HFFc6 (cell line): Measurements from ENCODE around the gene SSBP3. TPM values are rescaled to one million over a fixed set of nuclear protein-coding genes. Genes with fewer than 3 reads are reported as not detected.
"Not testable (repeated sequence)": the region's sequence is repeated elsewhere in the genome, so short reads cannot be mapped to it uniquely, and the experiment has no call there.

Experiments used
- DNase-seq: peaks from one replicate; pipeline ENCODE4 v3.0.0-alpha.2; 2018
- H3K27ac Mint-ChIP-seq: 2 replicates; pipeline ENCODE4 v1.8.0; 2020; ENCODE audit warnings: mild to moderate bottlenecking, mixed read lengths
- H3K27me3 Mint-ChIP-seq: 2 replicates; pipeline ENCODE4 v1.8.0; 2021; ENCODE audit warnings: mild to moderate bottlenecking, moderate library complexity, mixed read lengths; ENCODE audit not compliant: insufficient read depth
- H3K36me3 Mint-ChIP-seq: 2 replicates; pipeline ENCODE4 v1.8.0; 2021; ENCODE audit warnings: low read depth, mixed read lengths
- H3K4me1 Mint-ChIP-seq: 2 replicates; pipeline ENCODE4 v1.8.0; 2020; ENCODE audit warnings: low read depth, mixed read lengths
- H3K4me3 Mint-ChIP-seq: 2 replicates; pipeline ENCODE4 v1.8.0; 2020; ENCODE audit warnings: mild to moderate bottlenecking, moderate library complexity, mixed read lengths
- H3K9me3 Mint-ChIP-seq: 2 replicates; pipeline ENCODE4 v1.8.0; 2020; ENCODE audit warnings: mild to moderate bottlenecking, mixed read lengths
- CTCF ChIP-seq: fragments of 200-600 bp; sonication (generic); IDR thresholded peaks from 2 replicates; pipeline ENCODE4 v1.5.0; 2021; ENCODE audit warnings: antibody characterized with exemption, mild to moderate bottlenecking
- total RNA-seq, 6 experiments: library from RNA; stranded (reverse); fragmentation: NEBNext Ultra II Directional; extraction: Animal tissue kit (Norgen Biotek cat#: 25700); gene quantifications; 2 replicates in 1 of 6; 3 replicates in 5 of 6; pipeline ENCODE4 v1.2.3, GENCODE V29; 2021

The SSBP3 gene
- total RNA-seq, 6 experiments from 2014 or later = 42.3 to 72.2 (median 58.1) TPM

DNA sequence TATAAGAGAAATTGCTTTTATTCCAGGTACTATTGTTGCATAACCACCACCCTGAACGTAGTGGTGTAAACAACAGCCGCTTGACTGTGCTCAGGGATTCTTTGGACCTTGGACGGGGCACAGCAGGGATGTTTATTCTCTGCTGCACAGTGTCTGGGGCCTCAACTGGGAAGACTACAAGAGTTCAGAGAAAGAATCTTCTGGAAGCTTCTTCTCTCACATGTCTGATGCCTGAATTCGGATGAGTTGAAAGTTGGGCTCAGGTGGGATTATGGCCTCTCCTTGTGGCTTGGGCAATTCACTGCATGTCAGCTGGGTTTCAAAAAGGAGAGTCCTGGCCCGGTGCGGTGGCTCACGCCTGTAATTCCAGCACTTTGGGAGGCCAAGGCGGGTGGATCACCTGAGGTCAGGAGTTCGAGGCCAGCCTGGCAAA lies 19.0 kb upstream of the SSBP3 start:
- H3K27ac Mint-ChIP-seq = no peak overlapping the region
- peaks cover 7% of the 10 kb centered on the region for H3K27me3 Mint-ChIP-seq
- H3K4me3 Mint-ChIP-seq = no peak overlapping the region
- DNase-seq = no peak
- no peaks in the 10 kb centered on the region for H3K36me3 Mint-ChIP-seq
- no peaks in the 10 kb centered on the region for H3K9me3 Mint-ChIP-seq
- TF ChIP-seq CTCF = no peak
- H3K4me1 Mint-ChIP-seq = 0 out of 2 replicates have a peak, but pooled peaks cover 8% of the 10 kb centered on the region

- 0 out of 2 replicates have a peak, but pooled peaks cover 8% of the 10 kb centered on the region for H3K4me1 Mint-ChIP-seq
- H3K36me3 Mint-ChIP-seq = no peaks in the 10 kb centered on the region
- no peak for DNase-seq
- H3K27ac Mint-ChIP-seq = no peak overlapping the region
- no peak overlapping the region for H3K4me3 Mint-ChIP-seq
- peaks cover 7% of the 10 kb centered on the region for H3K27me3 Mint-ChIP-seq
- no peak for TF ChIP-seq CTCF
- no peaks in the 10 kb centered on the region for H3K9me3 Mint-ChIP-seq
Measured at GRCh38 chr1:54424398-54424797, 18.2 kb upstream of the SSBP3 start.

GRCh38 chr1:54421101-54421504 lies 14.9 kb upstream of the SSBP3 start:
- H3K4me1 Mint-ChIP-seq = 0 out of 2 replicates have a peak, but pooled peaks cover 8% of the 10 kb centered on the region
- TF ChIP-seq CTCF = no peak
- peaks cover 16% of the 10 kb centered on the region for H3K27me3 Mint-ChIP-seq
- no peak overlapping the region for H3K27ac Mint-ChIP-seq
- DNase-seq = no peak
- H3K4me3 Mint-ChIP-seq = no peak overlapping the region
- no peaks in the 10 kb centered on the region for H3K9me3 Mint-ChIP-seq
- H3K36me3 Mint-ChIP-seq = no peaks in the 10 kb centered on the region

GRCh38 chr1:54418598-54418997 lies 12.4 kb upstream of the SSBP3 start:
- peaks cover 17% of the 10 kb centered on the region for H3K27me3 Mint-ChIP-seq
- H3K9me3 Mint-ChIP-seq, DNase-seq, H3K4me3 Mint-ChIP-seq, H3K27ac Mint-ChIP-seq, H3K36me3 Mint-ChIP-seq: not testable (repeated sequence)
- peaks cover 11% of the 10 kb centered on the region for H3K4me1 Mint-ChIP-seq

- no peaks in the 10 kb centered on the region for H3K36me3 Mint-ChIP-seq
- no peak for DNase-seq
- peaks cover 19% of the 10 kb centered on the region for H3K4me1 Mint-ChIP-seq
- no peak for TF ChIP-seq CTCF
- H3K9me3 Mint-ChIP-seq = no peaks in the 10 kb centered on the region
- no peak overlapping the region for H3K27ac Mint-ChIP-seq
- H3K27me3 Mint-ChIP-seq = peaks cover 16% of the 10 kb centered on the region
- H3K4me3 Mint-ChIP-seq = no peak overlapping the region
Measured at GRCh38 chr1:54417123-54417522, 10.9 kb upstream of the SSBP3 start.

GRCh38 chr1:54416435-54416834 lies 10.2 kb upstream of the SSBP3 start:
- no peak for DNase-seq
- Mint-ChIP-seq H3K4me1 (peaks cover 19% of the 10 kb centered on the region), H3K4me3 (no peak overlapping the region), H3K27ac (no peak overlapping the region), H3K9me3 (no peaks in the 10 kb centered on the region), H3K27me3 (peaks cover 16% of the 10 kb centered on the region), H3K36me3 (no peaks in the 10 kb centered on the region)
- no peak for TF ChIP-seq CTCF
